ENCODE data around the gene MEF2C.
"Not testable (repeated sequence)": the region's sequence is repeated elsewhere in the genome, so short reads cannot be mapped to it uniquely, and the experiment has no call there.

Gene MEF2C
- total RNA-seq: 3.6 to 70.7 (median 24.4) reads per million in 18 experiments

DNA sequence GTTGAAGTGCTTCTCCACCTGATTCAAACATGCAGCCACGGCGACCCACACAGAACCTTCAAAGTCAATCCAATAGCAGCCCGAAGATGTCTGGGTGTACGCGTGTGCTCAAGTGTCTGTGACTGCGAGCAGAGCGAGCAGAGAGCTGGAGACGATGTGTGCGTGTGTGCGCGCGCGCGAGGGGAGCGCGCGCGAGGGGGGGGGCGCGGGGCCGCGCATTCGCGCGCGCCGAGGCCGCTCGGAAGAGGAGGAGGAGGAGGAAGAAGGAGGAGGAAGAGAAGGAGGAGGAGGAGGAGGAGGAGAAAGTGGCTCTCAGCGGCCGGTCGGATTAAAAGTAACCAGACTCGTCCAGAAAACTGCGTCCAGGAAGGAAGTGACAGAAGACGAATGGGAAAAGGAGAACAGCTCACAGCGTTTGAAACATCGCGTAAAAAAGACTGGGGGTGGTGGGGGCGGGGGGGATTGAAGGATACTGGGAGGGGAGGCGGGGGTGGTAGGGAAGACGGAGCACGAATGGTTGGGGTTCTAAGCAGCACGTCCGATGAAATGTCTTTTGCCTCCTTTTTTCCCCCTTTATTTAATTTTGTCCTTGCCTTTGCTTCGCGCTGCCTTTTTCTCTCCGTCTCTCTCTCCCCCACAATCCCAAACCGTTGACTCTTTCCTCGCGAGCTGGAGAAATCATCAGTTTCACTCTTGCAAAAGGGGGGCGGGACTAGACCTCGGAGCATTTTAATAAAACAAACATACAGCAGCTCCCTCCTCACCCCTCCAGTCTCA lies at the start of gene MEF2C:
Gene MEF2C, minus strand, starts transcription at position 126 of the 777 bp plus-strand sequence. CDS start 59,396 bp downstream, outside the sequence.
- peak; percentile 74 to 80 for DNase-seq

DNA sequence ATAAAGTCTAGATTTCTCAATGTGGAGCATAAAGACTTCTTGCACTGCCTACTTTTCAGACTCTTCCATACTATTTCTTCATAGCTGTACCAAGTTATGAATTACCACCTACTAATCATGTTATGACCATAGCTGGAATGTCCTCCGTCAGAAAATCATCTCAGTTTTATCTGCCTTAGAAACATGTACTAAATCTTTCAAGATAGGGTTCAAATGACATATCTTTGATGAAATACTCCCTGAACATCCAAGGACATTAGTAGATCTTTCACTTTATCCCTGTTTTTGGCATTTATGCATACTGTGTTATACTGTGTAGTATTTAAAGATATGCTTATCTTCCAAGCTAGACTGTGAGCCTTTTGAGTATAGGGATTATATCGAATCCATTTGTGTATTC lies 49.6 kb upstream of the MEF2C start:
- no peak for DNase-seq

DNA sequence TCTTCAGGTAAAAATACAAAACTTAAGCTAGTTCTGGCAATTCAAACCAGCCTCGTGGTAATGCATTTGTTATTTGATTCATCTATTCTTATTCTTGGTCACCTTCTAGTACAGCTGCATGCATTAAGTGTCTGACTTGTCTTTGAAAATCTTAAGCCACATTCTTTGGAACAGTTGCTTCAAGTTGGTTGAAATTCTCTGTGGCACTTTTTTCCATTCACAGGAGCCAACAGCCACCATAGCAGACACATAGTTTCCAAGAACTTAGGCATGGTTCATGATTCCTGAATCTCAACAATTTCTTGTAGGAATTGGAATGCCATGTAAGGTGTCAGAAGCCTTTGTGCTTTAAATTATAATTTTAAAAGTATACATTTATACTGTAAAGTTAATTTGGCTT lies 47.4 kb upstream of the MEF2C start:
- no peak for DNase-seq

DNA sequence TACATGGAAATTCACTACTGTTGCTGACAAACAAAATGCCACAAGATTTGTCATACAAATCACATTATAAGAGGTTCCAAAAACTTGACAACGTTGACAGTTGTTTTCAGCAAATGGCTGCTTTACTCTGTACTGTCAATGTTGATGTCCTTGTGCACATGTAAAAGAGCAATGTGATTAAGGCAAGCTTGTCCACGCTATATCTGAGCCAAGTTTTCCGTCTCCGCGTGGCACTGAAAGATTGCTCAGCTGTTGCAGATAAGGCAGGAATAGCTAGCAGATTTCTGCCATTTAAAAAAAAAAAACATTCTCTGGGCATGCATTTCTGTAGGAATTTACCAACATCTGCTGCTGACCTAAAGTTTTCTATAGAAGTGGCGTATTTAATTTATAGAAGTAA lies 46.4 kb upstream of the MEF2C start:
- DNase-seq: no peak

DNA sequence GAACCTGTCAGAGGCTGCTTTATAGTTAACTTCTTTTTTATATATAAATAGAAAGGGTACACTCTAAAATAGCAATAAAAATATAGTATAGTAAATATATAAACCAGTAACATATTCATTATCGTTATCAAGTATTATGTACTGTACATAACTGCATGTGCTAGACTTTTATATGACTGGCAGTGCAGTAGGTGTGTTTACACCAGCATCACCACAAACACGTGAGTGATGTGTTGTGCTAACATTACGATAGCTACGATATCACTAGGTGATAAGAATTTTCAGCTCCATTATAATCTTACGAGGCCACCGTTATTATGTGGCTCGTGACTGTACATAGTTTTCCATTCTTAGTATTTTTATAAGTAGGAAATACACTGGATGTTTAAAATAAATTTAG lies 43.8 kb upstream of the MEF2C start:
- no peak for DNase-seq

DNA sequence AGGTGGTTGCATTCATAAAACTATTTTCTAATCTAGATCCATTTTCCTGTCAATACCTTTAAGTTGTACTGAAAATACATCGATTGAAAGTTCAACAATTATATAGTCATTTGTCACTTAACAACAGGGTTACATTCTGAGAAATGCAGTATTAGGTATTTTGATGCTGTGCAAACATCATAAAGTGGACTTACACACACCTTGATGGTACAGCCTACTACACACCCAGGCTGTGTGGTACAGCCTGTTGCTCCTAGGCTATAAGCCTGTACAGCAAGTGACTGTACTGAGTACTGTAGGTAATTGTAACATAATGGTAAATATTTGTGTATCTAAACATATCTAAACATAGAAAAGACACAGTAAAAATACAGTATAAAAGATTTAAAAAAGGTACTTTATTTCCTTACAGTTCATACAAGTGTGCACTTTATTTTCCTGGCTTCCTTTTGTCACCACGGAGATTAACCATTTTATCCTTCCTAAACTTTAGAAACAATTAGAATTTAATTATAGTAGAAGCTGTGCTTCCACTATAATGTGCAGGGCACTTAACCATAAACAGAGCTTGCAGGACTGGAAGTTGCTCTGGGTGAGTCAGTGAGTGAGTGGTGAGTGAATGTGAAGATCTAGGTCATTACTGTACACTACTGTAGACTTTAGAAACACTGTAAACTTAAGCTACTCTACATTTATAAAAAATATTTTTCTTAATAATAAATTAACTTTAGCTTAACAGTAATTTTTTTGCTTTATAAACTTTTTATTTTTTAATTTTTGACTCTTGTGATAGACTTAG lies 42.9 kb upstream of the MEF2C start:
- DNase-seq: no peak

DNA sequence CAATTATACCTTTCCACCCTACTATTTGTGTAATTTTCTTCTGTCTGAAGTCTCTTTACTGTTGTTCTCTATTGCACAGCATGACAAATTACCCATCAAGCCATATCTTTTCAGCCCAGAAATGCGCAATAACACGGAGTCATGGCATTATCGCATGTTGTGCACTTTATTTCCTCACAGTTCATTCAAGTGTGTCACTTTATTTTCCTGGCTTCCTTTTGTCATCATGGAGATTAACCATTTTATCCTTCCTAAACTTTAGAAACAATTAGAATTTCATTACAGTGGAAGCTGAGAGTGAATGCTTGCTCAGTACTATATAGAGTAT lies 41.3 kb upstream of the MEF2C start:
- no peak for DNase-seq

DNA sequence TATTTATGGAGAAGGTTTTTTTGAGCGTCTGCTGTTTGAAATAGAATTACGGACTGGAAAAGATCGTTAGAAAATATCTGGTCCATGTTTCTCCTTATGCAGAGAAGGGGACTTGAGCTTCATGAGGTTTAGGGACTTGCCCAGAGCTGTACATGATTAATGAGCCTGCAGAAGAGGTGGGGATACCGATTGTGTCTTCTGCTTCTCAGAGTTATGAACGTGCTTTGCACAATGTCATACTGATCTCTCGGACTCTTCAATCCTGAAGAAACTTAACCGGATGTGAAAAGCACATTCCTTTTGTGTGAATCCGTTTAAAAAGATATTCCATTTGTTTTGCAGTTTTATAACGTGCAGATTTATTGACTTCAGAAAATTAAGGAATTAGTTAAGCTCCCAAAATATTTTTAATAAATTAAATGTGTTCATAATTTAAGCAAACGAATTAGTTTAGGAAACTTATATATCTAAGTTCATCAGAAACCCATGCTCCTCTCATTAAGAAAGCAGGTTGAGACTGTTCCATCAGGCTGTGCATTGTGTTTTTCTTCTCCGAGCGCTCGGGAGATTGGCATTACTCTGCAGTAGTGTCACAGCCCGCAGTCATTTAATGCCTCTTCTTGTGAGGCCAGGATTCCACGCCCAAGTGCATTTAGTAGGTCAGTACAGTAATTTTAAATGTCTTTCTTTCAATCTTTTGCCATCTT lies 40.8 kb upstream of the MEF2C start:
- no peak for DNase-seq

DNA sequence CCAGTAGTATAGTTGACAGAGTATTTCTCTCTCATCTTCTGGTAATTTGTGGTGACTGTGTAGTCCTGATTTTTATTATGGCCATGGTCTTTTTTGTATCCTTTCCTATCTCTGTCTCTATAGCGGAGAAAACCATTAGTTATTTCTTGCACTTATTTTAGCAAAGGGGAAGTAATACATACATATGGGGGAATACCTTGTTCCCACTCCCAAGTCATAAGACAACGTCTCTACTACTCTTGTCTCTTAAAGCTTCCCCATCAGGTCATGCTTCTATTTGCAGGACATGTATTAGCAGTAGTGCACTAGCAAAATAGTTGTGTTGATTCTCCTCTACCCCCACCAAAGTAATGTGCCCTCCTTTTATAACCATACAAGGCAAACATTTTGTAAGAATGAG lies 29.8 kb upstream of the MEF2C start:
- peak in 1 of 2 donors; percentile 22 for DNase-seq

DNA sequence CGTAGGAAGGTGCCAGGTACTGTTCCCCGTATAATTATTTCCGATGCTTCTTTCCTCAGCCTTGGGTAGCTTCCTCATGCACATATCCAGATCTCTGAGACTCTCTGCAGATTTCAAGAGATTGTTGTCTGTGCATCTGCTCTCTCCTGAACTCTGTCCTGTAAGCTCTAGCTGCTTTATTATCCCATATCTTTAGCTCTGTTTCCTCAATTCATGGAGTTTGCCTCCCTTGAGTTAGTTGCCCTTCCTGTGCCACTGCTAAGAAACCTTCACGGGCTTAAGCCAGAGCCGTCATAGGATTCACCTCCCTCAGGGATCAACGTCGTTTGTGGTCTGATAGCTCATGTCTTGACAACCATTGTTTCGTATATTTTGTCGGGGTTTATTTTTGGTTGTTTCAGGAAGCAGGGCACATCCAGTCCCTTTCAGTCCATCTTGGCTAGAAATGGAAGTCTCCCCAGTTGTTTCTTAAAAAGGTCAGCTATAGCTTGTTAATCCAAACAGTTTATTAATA lies 28.1 kb upstream of the MEF2C start:
- not testable (repeated sequence) for DNase-seq

DNA sequence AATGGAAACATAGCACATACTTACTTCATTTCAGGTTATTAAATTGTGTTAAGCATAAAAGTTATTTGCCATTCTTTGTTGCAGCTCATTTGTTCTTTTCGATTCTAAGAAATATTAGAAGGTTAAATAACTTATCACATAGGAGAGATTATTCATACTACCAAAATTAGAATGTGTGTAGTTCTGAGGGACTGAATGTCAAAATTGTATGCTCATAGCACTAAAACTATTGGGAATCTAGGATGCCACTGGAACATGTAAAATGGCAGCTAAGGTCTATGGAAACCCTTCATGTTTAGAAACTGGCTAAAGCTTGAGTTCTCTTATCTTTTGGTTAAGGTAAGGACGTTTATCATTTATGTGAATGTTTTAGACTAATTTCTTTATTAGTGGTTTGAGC lies 21.5 kb upstream of the MEF2C start:
- DNase-seq: not testable (repeated sequence)

DNA sequence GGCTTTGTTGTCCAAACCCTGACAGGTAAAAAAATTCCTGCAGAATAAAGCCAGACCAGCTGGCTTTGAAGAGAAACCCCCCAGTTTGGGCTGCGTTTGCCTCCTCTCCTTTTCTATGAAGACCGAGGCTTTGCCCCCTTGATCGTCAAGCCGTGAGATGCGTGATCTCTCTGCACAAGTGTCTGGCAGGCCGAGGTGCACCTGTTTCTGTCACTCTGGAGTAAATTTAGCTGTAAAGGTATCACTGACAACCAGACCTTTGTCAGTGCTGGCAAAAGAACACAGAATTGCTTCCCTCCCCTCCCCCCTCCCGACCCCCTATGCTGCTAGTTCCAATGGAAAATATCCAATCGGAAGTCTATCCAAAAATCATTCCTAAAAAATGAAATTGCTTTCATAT lies 21.0 kb upstream of the MEF2C start:
- DNase-seq: not testable (repeated sequence)

DNA sequence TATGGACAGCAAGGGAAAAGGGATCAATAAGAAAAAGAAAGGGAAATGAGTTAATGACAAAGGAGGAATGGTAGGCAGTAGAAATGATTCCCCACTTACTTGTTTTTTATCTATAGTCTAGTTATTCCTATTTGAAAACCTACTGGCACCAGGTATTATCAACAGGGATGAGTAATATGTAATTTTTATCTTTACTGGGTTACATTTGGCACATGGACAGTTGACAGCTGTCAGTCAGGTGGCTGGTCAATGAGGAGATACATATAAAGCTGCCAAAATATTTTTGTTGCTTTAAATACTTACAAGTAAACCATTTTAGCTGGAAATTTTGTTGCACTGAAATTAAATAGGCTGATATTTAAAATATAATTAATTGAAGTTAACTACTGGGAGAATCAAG lies 18.1 kb upstream of the MEF2C start:
- DNase-seq: not testable (repeated sequence)

DNA sequence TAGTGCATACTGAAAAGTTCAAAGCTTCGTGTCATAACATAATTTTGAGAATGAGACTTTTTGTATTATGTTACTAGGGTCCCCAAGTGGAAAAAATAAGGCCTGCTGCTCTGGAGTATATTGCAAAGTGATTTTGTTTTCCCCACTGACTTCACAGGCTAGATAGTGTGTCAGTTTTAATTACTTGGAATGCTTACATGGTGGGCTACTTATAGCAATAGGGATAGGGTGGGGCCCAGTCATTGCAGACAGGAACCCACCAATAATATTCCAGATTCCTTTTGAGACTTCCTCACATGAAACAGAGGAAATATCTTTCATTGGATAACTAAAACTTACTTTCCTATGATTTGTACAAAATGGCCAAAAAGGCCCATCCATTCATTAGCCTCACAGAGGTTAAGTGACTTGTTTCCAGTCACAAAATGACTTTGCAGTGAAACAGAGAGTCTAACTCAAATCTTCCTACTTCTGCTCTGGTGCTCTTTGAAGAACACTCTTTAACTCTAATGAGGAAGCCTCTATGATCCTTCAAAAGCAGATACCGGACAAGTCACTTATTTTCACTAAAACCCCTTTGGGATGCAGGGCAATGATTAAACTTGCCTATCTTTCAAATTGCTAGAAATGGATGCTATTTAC lies 16.2 kb upstream of the MEF2C start:
- DNase-seq: no peak

DNA sequence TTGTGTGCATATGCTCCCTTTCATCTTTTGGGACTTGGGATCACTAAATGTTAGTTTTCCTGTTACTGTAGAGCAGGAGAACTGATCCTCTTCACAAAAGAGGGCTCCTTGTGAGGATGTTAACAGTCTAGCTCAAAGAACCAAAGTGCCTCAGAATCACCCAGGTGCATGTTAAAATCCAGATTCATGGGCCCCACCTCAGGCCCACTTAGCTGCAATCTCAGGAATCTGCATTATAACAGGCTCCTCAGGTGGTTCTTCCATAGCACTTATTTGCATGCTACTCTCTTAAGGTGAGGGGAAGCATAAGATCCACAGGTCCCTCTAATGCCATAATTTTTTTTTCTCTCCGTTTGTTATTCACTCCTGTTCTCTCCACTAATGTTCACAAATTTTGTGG lies 14.8 kb upstream of the MEF2C start:
- no peak for DNase-seq

DNA sequence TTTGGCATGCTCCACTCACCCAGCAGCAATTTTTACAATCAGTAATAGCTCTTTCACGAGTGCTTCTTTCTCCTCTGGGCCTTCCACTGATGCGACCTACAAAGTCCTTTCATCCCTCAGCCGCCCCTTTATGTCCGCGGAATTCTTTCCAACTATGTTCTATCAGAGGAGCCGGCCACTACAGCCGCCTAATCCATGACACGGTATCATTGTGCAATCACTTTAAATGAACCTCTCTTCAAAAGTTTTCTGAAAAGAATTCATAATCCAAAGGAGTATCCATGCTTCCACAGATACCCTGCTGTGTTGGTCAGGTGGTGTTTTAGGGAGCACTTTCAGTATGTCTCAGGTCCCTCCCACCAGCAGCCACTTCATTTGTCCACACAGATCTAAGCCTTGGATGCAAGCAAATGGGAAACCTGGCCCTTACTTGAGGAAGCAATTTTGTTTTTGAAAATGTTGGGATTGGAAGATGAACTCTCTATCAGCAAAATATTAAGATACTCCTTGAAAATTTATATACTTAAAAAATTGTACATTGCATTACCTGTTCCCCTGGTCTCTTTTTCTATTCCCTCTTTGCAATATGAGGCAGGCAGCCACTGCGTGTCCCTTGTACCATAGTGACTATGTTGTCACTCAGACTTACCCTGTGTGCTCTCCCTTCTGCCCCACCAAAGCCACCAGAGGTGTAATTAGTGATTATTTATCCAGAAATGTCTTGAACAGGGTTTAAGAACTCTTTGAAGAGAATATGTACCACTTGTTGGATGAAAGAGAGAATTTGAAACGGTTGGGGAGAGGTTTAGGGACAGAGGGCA lies 12.9 kb upstream of the MEF2C start:
- DNase-seq: no peak

DNA sequence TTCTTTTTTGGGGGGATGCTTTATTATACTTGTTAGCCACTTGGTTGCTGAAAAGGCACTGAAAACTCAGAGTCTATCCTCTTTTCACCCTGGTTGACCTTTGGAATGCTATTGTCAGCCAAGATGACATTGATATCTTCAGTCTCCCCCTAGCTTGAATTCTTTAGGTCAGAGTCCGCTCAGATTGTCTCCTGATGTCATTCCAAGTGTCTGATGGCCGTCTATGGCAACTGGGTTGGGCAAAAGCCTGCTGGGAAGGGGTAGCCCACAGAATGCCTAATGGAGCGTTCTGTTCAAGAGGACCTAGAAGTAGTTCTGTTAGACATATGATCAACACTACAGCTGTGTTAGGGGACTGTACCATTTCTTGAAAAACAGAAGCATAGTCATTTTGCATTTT lies 9.7 kb upstream of the MEF2C start:
- no peak for DNase-seq

DNA sequence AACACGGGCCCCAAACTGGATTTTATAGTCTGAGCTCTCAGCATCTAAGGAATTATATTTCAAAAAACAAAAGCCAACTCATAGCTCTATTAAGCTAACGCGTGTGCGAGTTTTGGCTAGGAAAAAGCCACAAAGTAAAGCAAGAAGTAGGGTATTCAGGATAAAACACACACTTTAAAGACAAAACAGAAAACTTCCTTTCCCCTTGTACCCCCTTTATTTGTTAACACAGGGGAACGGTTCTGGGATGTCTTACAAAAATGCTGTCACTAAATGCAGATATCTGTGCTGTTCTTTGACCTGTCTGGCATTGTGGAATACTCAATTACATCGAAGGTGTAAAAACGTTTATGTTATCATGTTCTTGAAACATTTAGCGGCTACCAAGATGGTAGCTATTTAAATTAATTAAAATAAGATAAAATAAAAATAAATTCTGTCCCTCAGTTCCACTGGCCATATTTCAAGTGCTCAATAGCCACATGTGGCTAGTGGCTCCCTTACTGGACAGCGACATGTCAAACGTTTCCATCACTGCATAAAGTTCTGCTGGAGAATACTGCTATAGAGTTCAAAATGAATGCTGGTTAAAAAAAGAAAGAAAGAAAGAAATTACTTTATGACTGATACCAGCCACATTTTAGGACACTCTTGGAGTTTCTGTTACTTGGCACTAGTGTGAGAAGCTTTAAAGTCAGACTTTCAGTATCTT lies 7.2 kb upstream of the MEF2C start:
- DNase-seq: no peak

DNA sequence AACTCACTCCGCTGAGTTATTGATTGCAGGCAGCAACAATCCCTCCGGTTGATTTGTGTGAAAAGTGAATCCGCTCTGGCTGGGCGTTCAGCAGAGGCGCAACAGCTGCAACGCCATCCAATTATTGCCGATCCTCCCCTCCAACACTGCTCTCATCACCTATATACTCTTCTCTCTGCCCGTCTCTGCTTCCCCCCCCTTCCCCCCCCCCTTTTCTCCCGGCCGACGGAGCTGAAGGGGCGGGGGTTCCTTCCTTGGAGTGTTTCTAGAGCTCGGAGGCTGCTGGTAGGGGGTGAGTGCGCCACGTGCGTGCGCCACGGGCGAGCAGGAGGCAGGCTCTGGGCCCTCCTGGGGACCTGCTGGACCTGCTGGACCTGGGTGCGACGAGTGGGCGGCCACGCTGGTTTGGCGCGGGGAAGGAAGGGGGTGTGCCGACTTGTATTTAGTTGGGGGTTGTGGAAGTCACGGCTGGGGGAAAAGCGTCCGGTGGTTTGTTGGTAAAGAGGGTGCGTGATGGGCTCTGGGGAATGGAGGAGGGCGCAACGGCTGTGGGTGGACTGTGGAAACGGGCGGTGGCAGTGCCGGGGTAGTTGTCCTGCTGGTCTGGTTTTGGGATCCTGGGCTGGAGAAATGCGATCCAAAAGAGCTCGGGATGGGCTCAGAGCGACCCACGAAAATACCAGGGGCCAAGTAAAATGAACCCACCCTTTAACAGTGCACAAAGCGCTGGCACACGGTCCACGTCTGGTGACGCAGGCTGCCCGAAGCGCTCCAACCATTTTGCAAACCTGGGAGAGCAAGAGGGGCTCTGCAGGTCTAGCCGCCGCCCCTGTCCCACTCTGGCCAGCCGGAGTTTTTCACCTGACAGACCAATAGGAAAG lies 6.4 kb upstream of the MEF2C start:
- peak in 1 of 2 donors; percentile 1 for DNase-seq

DNA sequence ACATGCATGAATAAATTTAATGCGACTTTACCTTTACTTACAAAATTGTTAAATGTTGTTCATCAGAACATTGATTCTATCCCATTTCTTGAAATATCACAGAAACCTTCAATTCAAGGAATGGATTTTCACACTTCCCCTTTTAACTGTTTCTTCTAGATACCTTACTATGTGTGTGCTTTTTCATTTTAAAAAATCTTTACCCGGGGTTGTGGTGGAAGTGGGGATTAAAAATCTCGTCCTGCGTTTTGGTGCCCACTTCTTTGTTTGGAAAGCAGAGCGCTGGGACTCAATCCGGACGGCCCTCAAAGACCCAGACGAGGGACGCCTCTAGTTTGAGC lies 5.8 kb upstream of the MEF2C start:
- no peak for DNase-seq
